NCI-H510A treated with DMSO at 0.1 percent for 48 hours (cell line): ENCODE measurements around the gene MAP3K5.

Experiments used
- DNase-seq: peaks from one replicate; lab custom pipeline; 2025; lab: John Stamatoyannopoulos, UW

Gene MAP3K5

GRCh38 chr6:136538836-136539235 lies 253.4 kb downstream of the MAP3K5 start:
- DNase-seq = no peak

DNA sequence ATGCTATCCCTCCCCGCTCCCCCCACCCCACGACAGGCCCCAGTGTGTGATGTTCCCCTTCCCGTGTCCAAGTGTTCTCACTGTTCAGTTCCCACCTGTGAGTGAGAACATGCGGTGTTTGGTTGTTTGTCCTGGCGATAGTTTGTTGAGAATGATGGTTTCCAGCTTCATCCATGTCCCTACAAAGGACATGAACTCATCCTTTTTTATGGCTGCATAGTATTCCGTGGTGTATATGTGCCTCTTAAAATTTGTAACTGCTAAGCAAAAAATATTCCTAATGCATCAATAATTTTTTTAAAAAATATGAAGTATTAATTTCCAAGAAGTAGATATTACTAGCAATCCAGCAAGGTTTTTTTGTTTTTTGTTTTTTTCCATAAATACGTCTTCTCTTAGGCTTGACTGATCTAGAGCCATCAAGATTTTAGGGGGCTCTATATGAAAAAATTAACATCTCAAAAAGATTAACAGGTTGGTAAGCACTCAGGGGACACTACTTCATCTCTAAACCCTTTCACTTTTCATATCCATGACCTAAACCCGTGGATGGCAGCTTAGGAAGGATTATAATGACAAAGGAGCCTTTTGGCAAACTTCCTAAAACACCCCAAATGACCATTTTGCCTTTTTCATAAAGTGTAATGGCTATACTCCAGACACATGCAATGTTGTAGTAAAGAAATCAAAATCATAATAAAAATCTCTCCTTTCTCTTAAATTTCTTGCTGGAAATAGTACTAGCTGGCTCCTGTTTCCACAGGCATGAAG lies 256.2 kb downstream of the MAP3K5 start:
- no peak for DNase-seq

- DNase-seq = no peak
Observed at GRCh38 chr6:136535017-136535765, 257.1 kb downstream of the MAP3K5 start.

- no peak for DNase-seq
Observed at GRCh38 chr6:136534268-136534667, 258.0 kb downstream of the MAP3K5 start.

DNA sequence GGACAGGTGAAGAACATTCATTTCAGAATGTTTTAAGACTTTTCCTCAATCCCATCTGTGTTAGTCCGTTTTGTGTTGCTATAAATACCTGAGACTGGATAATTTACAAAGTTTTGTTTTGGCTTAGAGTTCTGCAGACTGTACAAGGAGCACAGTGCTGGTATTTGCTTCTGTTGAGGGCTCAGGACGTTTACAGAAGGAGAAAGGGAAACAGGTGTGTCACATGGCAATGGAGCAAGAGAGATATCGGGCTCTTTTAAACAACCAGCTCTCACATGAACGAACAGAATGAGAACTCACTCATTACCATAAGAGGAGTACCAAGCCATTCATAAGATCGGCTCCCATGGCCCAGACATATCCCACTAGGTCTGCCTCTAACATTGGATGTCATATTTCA lies 258.8 kb downstream of the MAP3K5 start:
- no peak for DNase-seq

GRCh38 chr6:136532030-136532429 lies 260.2 kb downstream of the MAP3K5 start:
- no peak for DNase-seq

- DNase-seq = no peak
Observed at GRCh38 chr6:136529710-136530109, 262.6 kb downstream of the MAP3K5 start.

DNA sequence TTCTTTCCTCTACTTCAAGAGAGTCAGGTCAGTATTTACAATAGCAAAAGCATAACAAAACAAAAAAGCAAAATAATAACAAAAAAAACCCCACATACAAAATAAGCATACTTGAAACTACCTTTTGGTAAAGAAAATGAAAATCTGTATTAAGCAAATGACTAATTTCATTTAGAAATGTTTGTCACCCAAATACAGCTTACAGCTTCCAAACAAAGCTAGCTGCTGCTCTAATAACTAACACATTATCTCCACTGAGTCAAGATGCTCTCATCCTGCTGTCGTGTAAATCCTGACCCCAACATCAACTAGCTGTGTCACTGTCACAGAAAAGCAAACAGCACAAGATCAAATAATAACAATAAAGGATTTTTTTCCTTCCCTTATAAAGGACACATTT lies 263.8 kb downstream of the MAP3K5 start:
- DNase-seq = no peak

DNA sequence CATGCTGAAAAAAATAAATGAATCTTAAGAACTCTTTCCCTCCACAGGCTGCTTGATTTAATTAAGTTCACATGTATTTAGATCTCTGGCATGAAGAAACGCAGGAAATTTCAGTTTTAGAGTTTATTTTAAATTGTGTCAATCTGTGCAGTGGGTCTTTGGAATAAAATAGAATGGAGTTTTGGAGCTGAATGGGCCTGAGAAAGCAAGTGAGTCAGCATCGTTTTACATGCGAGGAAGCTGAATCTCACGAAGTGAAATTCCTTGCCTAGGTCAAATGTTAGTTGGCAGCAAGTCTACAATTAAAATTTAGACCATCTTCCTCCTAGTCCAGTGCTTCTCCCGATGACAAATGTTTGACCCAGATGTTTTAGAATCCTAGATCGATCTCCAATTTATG lies 264.4 kb downstream of the MAP3K5 start:
- no peak for DNase-seq

DNA sequence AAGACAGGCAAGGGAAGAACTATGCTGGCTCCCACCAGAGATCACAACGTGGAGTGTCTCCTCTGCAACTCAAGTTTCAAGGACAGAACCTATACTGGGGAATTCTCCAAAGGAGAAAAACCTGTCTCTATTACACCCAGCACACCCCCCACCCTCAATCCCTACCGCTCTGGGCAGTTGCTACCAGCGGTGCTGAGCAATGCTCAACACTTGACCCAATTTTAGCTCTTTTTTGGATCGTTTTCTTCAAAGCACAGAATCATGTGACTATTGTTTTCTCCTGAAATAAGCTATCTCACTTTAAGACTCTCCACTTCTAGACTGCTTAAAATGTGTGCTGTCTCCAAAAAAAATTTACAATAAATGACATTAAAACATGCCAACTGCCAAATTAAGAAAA lies 265.3 kb downstream of the MAP3K5 start:
- DNase-seq = no peak

- peak; percentile 37 for DNase-seq
Observed at GRCh38 chr6:136526196-136526930, 265.9 kb downstream of the MAP3K5 start.

GRCh38 chr6:136525586-136526195 lies 266.6 kb downstream of the MAP3K5 start:
- peak; percentile 28 for DNase-seq

- no peak for DNase-seq
Observed at GRCh38 chr6:136524936-136525413, 267.3 kb downstream of the MAP3K5 start.

- peak; percentile 57 for DNase-seq
Observed at GRCh38 chr6:136524339-136524935, 267.8 kb downstream of the MAP3K5 start.

DNA sequence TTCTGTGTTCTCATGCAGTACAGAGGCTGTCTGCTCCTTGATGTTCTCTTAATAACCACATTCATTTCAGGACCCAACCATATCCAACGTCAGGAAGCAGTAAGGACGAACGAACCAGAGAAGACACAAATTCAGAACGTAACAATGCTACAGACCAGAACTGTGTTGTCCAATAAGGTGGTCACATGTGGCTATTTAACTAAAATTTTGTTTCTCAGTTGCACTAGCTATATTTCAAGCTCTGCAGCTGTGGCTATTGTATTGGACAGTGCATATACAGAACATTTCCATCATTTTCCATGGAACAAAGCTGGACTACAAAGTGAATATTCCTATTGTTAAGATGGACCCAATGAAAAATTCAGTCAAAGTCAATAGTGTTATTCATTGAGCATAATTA lies 269.1 kb downstream of the MAP3K5 start:
- DNase-seq = no peak

GRCh38 chr6:136522636-136523035 lies 269.6 kb downstream of the MAP3K5 start:
- no peak for DNase-seq

DNA sequence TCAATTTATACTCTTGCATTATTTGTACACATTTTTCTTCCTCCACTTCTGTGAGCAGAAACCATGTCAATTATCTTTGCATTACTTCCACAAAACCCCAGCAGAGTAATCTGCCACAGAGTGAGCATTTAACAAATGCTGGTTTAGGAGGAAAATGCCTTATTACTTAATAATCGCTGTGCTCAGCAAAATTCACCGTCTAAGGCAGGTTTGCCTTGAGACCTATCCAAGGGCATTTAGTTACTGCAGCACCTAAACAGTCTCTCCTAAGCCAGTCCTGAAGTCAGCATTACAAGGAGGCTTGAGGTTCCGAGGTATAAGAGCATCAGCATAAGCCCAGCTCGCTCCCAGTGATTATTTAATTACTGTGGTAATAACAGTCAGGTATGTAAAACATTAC lies 270.4 kb downstream of the MAP3K5 start:
- DNase-seq = no peak

GRCh38 chr6:136521427-136521826 lies 270.9 kb downstream of the MAP3K5 start:
- no peak for DNase-seq

GRCh38 chr6:136520517-136520916 lies 271.8 kb downstream of the MAP3K5 start:
- no peak for DNase-seq

GRCh38 chr6:136517582-136517981 lies 274.7 kb downstream of the MAP3K5 start:
- DNase-seq = no peak

DNA sequence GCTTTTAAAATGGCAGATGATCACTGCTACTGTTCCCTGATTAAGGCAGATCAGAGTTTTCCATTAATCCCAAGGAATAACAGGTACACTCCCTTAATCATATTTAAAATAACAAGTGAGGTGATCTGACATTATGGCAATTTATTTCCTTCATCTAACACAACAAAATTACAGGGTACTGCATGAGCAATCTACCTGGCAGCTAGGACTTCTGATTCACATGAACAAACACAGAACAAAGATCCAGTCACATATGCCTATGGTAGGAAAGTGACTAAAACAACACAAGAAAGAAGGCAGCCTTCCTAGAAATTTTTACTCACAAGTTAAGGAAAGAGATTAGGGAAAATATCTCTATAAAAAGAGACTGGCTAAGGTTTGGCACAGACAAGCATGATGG lies 275.3 kb downstream of the MAP3K5 start:
- DNase-seq = no peak

GRCh38 chr6:136514591-136514990 lies 277.7 kb downstream of the MAP3K5 start:
- DNase-seq = no peak
